Posterior vena cava (tissue), 2 donors: Measurements from ENCODE around the gene ANKRD29. TPM values are rescaled to one million over a fixed set of nuclear protein-coding genes. Genes with fewer than 3 reads are reported as not detected.
"Not testable (repeated sequence)": the region's sequence is repeated elsewhere in the genome, so short reads cannot be mapped to it uniquely, and the experiment has no call there.

Experiments used
- DNase-seq: peaks from one replicate; pipeline ENCODE4 v3.0.0-alpha.2; 2020; ENCODE audit warnings: low spot score
- intact Hi-C, 2 donors: fragments of 100-400 bp; cut with DNase I; formaldehyde crosslinking; loops; one replicate each; pipeline versions ENCODE4 v1.14.1 to v1.14.2; 2022 to 2023
- total RNA-seq, 2 donors: library from RNA; stranded (reverse); fragmentation: NEBNext Ultra II Directional; extraction: Animal tissue kit (Norgen Biotek cat#: 25700); gene quantifications; one replicate each; pipeline ENCODE4 v1.2.1, GENCODE V29; 2021
- donor health status: DM: yes; HTN: yes; CAD: no.
- donor health status: DM: yes; HTN: yes; CAD: no.

ANKRD29 gene
- total RNA-seq, 2 donors from 2014 or later = 16.7 to 24.2 TPM

DNA sequence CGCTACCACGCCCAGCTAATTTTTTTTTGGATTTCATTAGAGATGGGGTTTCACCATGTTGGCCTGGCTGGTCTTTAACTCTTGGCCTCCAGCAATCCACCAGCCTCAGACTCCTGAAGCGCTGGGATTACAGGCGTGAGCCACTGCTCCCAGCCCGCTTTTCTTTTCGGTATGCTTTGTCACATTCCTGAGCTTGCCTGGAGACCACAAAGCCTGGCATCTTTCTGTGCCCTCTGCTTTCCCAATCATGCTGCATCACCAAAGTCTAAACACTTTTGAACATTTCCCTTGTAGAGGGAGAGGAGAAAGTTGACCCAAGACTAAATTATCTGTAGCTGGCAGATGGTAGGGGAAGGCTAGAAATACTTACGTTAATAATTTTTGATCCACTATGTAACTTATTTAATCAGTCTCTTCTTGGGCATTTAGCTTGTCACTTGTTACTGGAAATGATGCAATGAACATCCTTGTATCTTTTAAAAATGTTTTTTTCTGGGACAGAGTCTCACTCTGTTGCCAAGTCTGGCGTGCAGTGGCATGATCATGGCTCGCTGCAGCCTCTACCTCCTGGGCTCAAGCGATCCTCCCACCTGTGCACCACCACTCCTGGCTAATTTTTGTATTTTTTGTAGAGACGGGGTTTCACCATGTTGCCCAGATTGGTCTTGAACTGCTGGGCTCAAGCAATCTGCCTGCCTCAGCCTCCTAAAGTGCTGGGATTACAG lies 73.7 kb downstream of the ANKRD29 start:
- intact Hi-C loops = no loop called here
- DNase-seq = no peak

DNA sequence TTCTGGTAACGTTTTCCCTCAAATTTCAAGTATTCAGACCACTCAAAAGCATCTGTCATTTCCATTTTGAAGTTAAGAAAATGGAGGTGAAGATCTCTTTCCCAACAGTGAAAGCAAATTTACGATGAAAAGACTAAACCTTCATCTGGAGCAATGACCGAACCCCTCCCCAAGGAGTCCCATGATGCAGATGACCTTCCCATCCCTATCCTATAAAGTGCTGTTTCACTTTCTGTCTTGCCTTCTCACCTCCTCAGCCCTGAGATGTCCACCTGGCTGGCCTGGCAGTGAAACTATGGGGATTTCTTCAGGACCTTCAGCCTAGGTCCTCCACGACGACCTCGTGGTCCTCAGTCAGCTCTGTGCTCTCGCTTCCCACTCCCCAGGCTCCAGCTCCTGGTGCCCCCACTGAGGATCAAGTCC lies 75.5 kb downstream of the ANKRD29 start:
- intact Hi-C loops = no loop called here
- DNase-seq = no peak

DNA sequence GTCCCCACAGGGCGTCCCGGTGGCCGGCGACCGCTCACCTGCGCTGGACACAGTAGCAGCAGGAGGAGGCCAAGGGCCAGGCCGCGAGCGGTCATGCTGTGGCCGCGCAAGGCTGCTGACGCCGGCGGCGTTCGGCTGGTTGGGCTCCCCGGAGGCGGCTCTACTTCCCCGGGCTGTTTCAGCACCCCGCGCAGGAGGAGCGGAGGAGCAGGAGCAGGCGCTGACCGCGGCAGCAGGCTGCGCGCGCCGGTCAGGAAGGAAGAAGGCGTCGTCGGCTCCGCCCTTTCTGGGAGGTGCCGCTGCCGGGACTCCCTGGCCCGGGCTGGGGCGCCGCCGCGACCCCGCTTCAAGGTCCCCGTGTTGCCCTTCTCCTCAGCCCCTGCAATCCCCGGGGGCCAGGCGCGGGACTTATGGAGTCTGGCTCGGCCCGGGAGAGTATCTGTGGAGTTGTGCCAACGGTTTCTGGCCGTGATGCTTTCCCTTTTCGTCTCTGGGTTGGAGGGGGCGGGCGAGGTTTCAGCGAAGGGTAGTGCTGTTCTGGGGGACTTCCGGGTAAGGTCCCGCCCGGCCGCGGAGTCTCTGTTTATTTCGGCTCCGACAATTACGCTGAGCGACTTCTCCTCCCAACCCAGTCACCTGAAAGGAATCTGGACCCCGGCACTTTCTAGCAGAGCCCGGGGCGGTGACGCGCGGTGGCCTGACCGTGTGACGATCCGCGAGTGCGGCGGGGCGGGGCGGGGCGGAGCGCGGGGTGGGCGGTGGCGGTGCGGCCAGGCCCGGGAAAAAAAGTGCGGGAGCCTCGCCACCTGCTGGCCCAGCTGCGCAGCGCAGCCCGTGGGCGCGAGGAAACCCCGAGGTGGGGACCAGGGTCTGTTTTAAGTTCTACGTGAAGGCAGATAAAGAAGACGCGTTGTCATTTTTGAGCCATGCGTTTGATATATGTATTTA lies 76.2 kb downstream of the ANKRD29 start, which contains the start of gene NPC1:
Gene NPC1 (minus strand): TSS at position 258 of the 948 bp plus-strand sequence. CDS start 163 bp downstream, at position 95.
- peak; percentile 98 for DNase-seq
- intact Hi-C loops = no loop called here

DNA sequence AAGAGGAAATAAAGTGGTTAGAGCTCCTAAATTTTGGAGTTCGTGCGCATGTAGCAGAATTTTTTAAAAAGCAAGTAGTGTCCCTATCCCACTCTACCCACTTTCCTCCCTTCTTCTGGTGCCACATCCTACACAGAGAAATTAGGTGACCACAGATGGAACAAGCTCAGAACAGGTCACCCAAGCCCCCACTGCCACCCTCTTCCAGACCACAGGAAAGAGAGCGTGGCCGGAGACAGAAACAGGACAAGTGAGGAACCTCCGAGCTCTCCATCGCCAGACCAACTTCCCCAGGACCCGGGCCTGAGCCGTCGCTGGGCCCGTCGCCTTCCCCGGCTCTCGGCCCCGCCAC lies 76.8 kb downstream of the ANKRD29 start:
- intact Hi-C loops = no loop called here
- no peak for DNase-seq

DNA sequence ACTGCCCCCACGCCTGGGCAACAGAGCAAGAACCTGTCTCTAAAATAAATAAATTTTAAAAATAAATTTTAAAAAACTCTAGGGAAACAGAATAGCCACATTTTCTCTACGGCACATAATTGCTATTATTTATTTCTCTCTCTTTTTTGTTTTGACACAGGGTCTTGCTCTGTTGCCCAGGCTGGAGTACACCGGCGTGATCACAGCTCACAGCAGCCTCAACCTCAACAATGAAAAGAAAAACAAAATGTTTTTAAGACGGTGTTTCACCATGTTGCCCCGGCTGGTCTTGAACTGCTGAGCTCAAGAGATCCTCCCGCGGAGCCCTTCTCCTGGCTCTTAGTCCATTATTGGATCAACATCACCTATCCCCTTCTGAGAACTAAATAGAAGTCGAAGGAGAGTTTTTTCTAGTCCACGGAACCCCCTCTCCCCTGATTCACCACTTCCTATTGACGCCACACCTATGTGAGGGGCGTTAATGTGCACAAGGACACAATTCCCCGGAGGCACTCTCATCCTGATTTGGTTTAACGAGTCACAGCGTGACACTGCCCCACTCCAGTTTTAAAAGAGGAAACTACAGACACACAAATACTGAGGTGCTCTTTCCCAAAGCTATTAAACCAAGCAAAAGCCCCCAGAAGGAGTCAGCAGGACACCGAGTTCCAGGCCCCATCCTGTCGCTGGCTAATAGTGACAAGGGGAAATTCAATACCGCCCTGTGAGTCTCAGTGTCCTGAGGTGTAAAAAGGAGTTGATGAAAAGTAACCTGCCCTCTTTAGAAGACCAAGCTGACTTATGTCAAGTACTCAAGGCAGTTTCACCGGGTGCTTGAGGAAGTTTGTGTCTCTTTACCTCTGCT lies 77.5 kb downstream of the ANKRD29 start:
- intact Hi-C loops = no loop called here
- no peak for DNase-seq

DNA sequence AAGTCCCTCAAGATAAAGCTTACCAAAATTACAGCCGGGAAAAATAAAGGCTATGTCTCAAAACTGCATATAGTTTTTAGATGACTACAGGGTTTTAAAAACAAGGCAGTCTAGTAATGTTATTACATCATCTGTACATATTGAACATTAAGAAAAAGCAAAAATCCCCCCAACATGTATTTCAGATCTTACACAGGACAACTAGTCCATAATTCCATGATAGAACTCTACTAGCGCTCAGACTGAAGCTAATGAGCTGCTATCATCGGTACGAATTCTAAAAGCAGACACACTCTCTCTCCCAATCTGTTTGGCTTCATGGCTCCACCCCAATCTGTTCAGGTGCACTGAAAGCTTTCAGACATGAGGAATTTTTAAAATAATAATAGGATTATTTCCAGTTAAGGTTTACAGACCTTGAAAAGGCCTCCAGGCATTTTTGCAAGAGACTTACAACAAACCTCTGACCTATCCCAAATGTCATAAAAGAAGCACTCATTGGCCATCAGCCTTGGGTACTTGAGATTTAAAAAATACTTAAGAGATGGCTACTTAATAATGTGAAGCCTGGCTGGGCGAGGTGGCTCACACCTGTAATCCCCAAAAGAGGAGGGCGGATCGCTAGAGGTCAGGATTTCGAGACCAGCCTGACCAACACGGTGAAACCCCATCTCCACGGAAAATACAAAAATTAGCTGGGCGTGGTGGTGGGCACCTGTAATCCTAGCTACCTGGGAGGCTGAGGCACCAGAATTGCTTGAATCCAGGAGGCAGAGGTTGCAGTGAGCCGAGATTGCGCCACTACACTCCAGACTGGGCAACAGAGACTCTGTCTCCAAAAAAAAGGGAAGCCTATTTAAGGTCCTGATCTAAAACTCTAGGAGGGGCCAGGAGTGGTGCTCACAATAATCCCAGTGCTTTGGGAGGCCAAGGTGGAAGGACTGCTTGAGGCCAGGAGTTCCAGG lies 78.4 kb downstream of the ANKRD29 start:
- intact Hi-C loops = no loop called here
- no peak for DNase-seq

DNA sequence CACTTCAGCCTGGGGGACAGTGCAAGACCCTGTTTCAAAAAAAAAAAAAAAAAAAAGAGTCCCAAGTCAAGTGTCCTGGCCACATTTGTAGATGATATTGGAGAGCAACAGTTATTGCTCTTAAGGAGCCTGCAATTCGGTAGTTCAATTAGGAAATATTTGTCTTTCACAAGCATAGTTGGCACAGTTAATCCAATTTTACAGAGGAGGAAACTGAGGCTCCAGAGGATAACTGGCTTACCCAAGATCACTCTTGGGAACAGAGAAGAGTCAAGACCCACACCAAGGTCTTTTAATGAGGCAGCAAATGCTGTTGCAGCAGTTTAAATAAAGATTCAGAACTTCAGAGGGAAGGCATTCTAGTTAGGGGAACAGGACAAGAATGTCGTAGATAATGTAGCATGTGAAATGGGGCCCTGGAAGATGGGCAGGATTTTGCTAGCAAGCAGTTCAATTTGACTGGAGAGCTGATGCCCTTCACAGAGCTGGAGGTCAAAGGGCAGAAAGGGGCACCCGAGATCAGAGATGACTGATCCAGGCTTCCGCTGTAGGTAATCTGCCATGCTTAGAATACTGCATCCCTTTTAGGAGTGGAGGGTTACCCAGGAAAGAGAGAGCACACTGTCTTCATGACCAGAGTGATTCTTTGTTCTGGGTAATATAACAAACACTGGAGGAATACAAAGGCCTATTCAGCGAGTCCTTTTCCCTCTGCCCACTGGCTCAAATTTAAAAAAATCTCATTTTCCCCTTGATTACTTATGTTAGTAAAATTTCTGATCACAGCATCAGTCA lies 79.4 kb downstream of the ANKRD29 start:
- no peak for DNase-seq
- intact Hi-C loops = no loop called here

DNA sequence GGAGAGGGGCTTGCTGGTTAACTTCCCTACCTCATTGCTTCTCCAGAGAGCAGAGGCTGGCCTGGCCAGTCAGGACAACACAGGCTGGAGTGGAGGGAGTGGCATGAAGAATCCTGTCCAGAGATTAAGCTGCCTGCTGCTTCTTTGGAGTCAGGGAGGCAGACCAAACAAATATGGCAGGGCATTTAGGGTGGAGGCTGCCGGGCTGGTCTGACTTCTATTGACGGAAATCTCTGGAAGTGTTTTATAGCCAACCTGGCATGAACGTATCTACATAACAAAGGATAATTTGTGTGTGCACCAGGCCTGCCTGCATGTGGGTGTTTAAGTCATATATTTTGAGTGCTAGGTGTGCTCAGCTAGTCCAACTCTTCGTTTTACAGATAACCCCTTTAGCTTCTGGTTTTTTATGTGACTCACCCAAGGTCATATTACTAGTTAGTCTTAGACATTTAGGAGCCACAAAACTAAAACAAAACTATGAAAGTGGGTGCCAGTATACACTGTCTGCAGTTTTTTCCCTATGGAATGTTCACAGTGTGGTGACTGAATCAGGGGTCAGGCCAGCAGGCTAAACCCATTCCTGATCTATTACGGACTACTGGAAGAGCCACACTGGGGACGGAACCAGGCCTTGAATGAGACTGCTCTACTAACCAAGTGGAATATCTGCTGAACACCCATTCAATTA lies 81.9 kb downstream of the ANKRD29 start:
- DNase-seq = no peak
- intact Hi-C loops = no loop called here

DNA sequence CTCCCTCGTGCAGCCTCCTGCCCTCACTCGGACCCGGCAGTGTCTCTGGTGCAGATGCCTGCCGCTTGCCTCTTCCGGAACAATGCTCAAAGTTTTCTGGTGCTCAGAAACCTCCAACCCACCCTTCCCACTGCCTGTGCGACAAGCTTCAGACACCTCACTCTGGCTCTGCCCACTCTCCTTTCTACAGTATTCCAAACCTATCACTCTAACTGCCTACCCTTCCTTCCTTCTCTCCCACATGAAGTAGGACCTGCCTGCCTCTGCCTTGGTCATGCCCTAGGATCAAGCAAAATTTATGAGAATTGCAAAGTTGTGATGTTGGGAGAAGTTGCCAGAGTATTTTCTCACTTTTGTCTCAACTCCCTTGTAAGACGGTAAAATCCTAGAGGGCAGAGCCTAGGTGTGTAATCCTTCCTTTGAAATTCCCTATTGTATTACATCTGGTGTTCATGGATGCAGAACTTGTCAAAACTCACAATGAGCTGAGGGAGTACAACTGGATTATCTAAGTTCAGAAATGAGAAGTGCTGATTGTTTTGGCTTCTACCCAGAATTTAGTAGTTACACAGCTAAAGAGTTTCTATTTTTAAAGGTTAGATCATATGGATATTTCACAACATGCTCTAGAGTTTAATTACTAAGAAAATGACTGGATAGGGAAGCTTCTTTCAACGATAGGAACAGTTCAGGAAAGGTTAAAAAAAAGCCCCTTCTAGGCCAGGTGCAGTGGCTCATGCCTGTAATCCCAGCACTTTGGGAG lies 83.6 kb downstream of the ANKRD29 start:
- DNase-seq = no peak
- intact Hi-C loops = loop anchor here in 1 of 2 donors (5.0 kb wide), 1 partner anchor 42 kb away; no protein-coding TSS in a partner anchor

DNA sequence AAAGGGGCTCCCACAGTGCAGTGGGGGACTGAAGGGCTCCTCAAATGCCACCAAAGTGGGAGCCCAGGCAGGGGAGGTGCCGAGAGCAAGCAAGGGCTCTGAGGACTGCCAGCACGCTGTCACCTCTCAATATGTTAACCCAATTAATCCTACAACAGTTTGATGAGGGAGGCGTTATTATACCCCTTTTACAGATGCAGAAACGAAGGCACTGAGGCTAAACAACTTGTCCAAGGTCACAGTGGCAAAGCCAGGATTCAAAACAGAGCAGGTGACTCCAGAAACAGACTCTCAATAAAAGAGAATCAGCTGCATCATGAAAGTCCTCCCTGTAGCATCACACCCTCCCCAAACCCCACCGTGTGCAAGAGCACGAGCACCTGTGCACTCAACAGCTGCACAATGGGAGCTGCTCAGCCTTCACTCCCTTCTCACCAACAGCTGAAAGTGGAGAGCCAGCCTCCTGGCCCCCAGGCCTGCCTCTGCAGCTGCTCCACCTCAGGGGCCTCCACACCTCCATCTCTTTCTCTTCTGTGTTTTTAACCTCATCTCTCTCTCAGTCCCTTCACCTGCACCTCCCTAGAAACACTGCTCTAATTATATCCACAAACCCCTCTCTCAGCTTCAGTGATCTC lies 84.5 kb downstream of the ANKRD29 start:
- intact Hi-C loops = loop anchor here in 1 of 2 donors (5.0 kb wide), 1 partner anchor 41 kb away; no protein-coding TSS in a partner anchor
- no peak for DNase-seq

DNA sequence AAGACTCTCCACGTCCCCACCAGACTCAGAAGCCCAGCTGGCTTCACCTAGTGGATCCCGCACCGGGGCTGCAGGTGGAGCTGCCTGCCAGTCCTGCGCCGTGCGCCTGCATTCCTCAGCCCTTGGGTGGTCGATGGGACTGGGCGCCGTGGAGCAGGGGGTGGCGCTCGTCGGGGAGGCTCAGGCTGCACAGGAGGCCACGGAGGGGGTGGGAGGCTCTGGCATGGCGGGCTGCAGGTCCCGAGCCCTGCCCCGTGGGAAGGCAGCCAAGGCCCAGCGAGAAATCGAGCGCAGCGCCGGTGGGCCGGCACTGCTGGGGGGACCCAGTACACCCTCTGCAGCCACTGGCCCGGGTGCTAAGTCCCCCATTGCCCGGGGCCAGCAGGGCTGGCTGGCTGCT lies 85.2 kb downstream of the ANKRD29 start:
- not testable (repeated sequence) for DNase-seq
- intact Hi-C loops = loop anchor here in 1 of 2 donors (5.0 kb wide), 1 partner anchor 40 kb away; no protein-coding TSS in a partner anchor

DNA sequence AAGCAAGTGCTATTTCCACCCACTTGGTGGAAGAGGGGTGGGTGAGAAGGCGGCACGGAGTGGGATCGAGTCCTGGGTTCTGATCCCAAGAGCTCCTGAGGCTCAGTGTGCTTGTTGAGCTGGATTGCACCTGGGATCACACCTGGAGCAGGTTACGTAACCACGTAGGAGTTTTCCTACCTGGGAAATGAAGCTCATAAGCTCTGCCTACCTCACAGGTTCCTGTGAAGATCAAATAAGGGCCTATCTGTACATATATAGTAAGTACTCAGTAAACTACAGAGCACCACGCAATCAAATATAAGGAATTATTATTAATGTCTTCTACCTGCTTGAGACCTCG lies 87.4 kb downstream of the ANKRD29 start:
- no peak for DNase-seq
- intact Hi-C loops = loop anchor here in 1 of 2 donors (5.0 kb wide), 1 partner anchor 38 kb away; no protein-coding TSS in a partner anchor

DNA sequence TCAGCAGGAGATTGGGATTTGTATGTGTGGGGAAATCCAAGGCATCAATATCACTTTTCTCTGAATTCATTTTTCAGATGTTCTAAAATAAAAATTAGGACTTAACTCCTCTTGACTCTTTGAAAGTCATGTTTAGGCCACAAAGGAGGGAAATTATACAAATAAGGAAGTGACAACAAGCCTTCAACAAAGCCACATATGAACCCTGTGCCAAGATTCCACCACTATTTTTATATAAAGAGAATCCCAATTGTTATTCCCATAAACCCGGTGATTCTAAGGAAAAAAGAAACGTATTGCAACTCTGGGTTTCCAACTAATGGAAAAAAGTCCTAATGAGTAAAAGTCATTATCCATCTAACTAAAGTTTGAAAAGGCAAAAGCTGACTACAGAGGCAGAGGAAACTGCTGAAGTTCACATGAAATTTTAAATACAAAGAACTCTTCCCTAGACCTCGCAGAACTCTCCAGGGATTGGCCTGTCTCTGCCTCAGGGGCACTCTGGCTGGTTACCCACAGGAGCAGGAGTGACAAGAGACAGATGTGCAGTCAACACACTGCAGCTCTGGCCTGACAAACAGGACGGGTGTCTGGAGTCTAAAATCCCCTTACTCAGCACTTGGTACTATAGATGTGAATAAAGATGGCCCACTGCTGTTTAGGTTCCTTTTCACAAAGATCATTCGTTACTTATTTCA lies 88.0 kb downstream of the ANKRD29 start:
- intact Hi-C loops = loop anchor here in 1 of 2 donors (5.0 kb wide), 1 partner anchor 37 kb away; no protein-coding TSS in a partner anchor
- no peak for DNase-seq

DNA sequence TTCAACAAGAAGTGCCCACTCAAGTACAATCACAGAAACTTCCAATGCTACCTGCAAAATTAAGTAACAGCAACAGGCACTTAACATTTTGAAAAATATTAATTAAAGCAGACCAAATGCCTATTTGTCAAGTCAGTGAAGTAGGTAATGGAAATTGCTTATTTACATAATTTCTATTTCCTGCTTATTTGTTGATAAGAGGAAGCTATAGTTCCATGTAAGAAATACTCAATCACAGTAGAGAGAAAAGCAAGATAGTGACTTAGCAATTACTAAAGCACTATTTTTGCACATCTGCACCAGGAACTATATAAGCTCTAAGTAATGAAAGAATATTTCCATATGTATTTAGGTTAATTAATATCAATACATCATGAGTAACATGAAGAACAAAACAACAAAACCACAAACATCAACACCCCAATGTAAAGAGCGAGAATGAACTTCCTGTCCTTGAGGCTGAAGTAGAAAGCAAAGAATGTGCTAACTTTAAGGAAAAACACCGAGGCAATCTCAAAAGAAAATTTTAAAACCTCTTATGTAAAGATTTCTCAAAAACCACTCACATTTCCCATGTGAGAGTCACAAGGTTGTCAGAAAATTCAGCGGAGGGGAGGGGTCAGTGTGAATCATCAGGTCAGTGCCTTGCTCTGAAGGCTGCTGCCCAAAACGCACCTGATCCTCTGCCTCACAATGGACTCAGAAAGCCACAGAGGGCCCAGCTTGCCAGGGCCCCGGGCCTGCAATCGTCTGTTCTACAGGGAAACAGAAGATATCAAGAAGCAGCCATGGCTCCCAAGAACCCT lies 88.9 kb downstream of the ANKRD29 start:
- intact Hi-C loops = no loop called here
- DNase-seq = no peak
